Keratinocyte (primary cell): ENCODE results near the gene SYNE1. TPM values are rescaled to one million over a fixed set of nuclear protein-coding genes. Genes with fewer than 3 reads are reported as not detected.

Source experiments
- DNase-seq: peaks from one replicate; pipeline ENCODE4 v3.0.0-alpha.2; 2011; ENCODE audit warnings: low read depth, missing footprints, low spot score
- FAIRE-seq: peaks from 2 replicates; lab custom pipeline; 2011; peaks lifted over from hg19 to GRCh38; lab: Jason Lieb, UNC
- H2AFZ ChIP-seq: 2 replicates; pipeline ENCODE4 v1.6.0; 2012; ENCODE audit warnings: low read length, control low read depth, inconsistent platforms; ENCODE audit not compliant: control insufficient read depth
- H3K27ac ChIP-seq: 2 replicates; pipeline ENCODE4 v1.5.1; 2011; ENCODE audit warnings: low read length; ENCODE audit not compliant: control insufficient read depth, insufficient read depth
- H3K27me3 ChIP-seq: 3 replicates; pipeline ENCODE4 v1.6.0; 2011; ENCODE audit warnings: low read length; ENCODE audit not compliant: control insufficient read depth, insufficient read depth; ENCODE audit errors: extremely low read depth
- H3K36me3 ChIP-seq, 2 experiments: 2 replicates in 1 of 2; 3 replicates in 1 of 2; pipeline ENCODE4 v1.5.1; 2011; ENCODE audit warnings: low read length in 2 of 2, mild to moderate bottlenecking in 1 of 2; ENCODE audit not compliant: control insufficient read depth in 2 of 2, insufficient read depth in 2 of 2; ENCODE audit errors: extremely low read depth in 1 of 2
- H3K4me1 ChIP-seq: 3 replicates; pipeline ENCODE4 v1.5.1; 2011; ENCODE audit warnings: low read length; ENCODE audit not compliant: control insufficient read depth, insufficient read depth; ENCODE audit errors: extremely low read depth
- H3K4me2 ChIP-seq: 3 replicates; pipeline ENCODE4 v1.6.0; 2011; ENCODE audit warnings: low read depth, low read length; ENCODE audit not compliant: control insufficient read depth, insufficient read depth; ENCODE audit errors: extremely low read depth
- H3K4me3 ChIP-seq, 3 experiments: fragments of 200-600 bp in 1 of 3; sonication (generic) in 1 of 3; 2 replicates in 2 of 3; 3 replicates in 1 of 3; pipeline ENCODE4 v1.5.1; 2011 to 2016; ENCODE audit warnings: low read length in 3 of 3, mild to moderate bottlenecking in 3 of 3, control low read depth in 2 of 3, inconsistent platforms in 1 of 3, low read depth in 1 of 3, mixed read lengths in 1 of 3, mixed run types in 1 of 3, moderate library complexity in 1 of 3; ENCODE audit not compliant: control insufficient read depth in 2 of 3, insufficient read depth in 2 of 3; ENCODE audit errors: extremely low read depth in 1 of 3
- H3K79me2 ChIP-seq: 2 replicates; pipeline ENCODE4 v1.6.0; 2012; ENCODE audit warnings: low read length; ENCODE audit not compliant: control insufficient read depth, insufficient read depth
- H3K9ac ChIP-seq: 3 replicates; pipeline ENCODE4 v1.6.0; 2011; ENCODE audit warnings: low read length; ENCODE audit not compliant: control insufficient read depth, insufficient read depth; ENCODE audit errors: extremely low read depth
- H3K9me1 ChIP-seq: 3 replicates; pipeline ENCODE4 v1.6.0; 2011; ENCODE audit warnings: low read length; ENCODE audit not compliant: control insufficient read depth, insufficient read depth; ENCODE audit errors: extremely low read depth
- H3K9me3 ChIP-seq: 2 replicates; pipeline ENCODE4 v1.5.1; 2012; ENCODE audit warnings: low read depth, low read length; ENCODE audit not compliant: control insufficient read depth
- H4K20me1 ChIP-seq: 3 replicates; pipeline ENCODE4 v1.6.0; 2011; ENCODE audit warnings: low read length; ENCODE audit not compliant: control insufficient read depth, insufficient read depth; ENCODE audit errors: extremely low read depth
- EZH2 ChIP-seq: IDR thresholded peaks from one replicate; pipeline ENCODE4 v1.6.1; 2012; ENCODE audit warnings: inconsistent platforms, mild to moderate bottlenecking, low read length, moderate library complexity
- dilution Hi-C: fragments of 300-500 bp; cut with MboI; formaldehyde crosslinking; loops from one replicate; pipeline ENCODE4 v1.7.0; 2020; ENCODE audit warnings: low sequenced_read_pairs; ENCODE audit not compliant: extremely low pct_ligation_motif_present
- polyA plus RNA-seq, 5 experiments: library from polyadenylated mRNA; depleted of rRNA in 3 of 5; stranded (reverse) in 3 of 5; stranded (forward) in 1 of 5; unstranded in 1 of 5; fragments of >200 nt; gene quantifications; 1 replicate in 1 of 5; 2 replicates in 3 of 5; 3 replicates in 1 of 5; pipeline versions ENCODE4 v1.2.1 to v1.2.3, GENCODE V29; 2011 to 2012; ENCODE audit warnings: missing spikeins in 2 of 5, low read depth in 1 of 5, low replicate concordance in 1 of 5
- TF ChIP-seq, protein P1 (sequence below), 3 experiments: IDR thresholded peaks in 1 of 3; conservative IDR thresholded peaks in 1 of 3; optimal IDR thresholded peaks in 1 of 3; 2 replicates in 2 of 3; 3 replicates in 1 of 3; pipeline versions ENCODE3 to v1.5.1; 2011; ENCODE audit warnings: low read length in 3 of 3, mild to moderate bottlenecking in 3 of 3, moderate library complexity in 2 of 3, control low read depth in 1 of 3, inconsistent platforms in 1 of 3; ENCODE audit not compliant: insufficient read depth in 2 of 3; ENCODE audit errors: extremely low read depth in 1 of 3

The SYNE1 gene
- polyA plus RNA-seq, 1 donor (not counting 4 experiments of a cell fraction or from before 2014, with no cell fraction given) = 4.0 TPM

DNA sequence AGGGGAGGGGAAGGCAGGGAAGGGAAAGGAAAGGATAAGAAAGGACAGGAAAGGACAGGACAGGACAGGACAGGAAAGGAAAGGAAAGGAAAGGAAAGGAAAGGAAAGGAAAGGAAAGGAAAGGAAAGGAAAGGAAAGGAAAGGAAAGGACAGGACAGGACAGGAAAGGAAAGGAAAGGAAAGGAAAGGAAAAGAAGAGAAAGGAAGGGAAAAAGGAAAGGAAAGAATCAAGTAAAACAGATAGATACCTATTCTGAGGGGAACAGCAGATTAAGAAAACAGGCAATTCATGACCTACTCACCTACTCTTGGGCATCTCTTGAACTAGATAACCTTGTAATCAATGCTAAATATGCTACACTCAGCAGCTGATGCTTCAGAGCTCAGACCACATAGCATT lies 265.4 kb downstream of the SYNE1 start:
- Histone ChIP-seq H3K9ac (no peak overlapping the region), H3K36me3 (peaks cover 0 to 2% of the 10 kb centered on the region in 2 experiments), H3K9me1 (no peaks in the 10 kb centered on the region), H3K27me3 (no peaks in the 10 kb centered on the region), H3K4me3 (no peak overlapping the region), H3K4me2 (no peak overlapping the region), H3K79me2 (no peaks in the 10 kb centered on the region), H3K4me1 (no peaks in the 10 kb centered on the region), H2AFZ (no peak overlapping the region), H3K27ac (no peak overlapping the region), H3K9me3 (no peaks in the 10 kb centered on the region), H4K20me1 (no peaks in the 10 kb centered on the region)
- no peak for DNase-seq
- FAIRE-seq = no peak
- TF ChIP-seq, protein P1, sequence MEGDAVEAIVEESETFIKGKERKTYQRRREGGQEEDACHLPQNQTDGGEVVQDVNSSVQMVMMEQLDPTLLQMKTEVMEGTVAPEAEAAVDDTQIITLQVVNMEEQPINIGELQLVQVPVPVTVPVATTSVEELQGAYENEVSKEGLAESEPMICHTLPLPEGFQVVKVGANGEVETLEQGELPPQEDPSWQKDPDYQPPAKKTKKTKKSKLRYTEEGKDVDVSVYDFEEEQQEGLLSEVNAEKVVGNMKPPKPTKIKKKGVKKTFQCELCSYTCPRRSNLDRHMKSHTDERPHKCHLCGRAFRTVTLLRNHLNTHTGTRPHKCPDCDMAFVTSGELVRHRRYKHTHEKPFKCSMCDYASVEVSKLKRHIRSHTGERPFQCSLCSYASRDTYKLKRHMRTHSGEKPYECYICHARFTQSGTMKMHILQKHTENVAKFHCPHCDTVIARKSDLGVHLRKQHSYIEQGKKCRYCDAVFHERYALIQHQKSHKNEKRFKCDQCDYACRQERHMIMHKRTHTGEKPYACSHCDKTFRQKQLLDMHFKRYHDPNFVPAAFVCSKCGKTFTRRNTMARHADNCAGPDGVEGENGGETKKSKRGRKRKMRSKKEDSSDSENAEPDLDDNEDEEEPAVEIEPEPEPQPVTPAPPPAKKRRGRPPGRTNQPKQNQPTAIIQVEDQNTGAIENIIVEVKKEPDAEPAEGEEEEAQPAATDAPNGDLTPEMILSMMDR (optimal IDR thresholded peaks at IDR 0.05 in 1 of 3, IDR thresholded peaks at IDR 0.05 in 1 of 3, conservative IDR thresholded peaks at IDR 0.05 in 1 of 3; ENCODE audit: extremely low read depth in 1 of 3, insufficient read depth in 2 of 3, low read length in 3 of 3) = no peak
- TF ChIP-seq EZH2 = no peak
- dilution Hi-C loops = no loop called here

DNA sequence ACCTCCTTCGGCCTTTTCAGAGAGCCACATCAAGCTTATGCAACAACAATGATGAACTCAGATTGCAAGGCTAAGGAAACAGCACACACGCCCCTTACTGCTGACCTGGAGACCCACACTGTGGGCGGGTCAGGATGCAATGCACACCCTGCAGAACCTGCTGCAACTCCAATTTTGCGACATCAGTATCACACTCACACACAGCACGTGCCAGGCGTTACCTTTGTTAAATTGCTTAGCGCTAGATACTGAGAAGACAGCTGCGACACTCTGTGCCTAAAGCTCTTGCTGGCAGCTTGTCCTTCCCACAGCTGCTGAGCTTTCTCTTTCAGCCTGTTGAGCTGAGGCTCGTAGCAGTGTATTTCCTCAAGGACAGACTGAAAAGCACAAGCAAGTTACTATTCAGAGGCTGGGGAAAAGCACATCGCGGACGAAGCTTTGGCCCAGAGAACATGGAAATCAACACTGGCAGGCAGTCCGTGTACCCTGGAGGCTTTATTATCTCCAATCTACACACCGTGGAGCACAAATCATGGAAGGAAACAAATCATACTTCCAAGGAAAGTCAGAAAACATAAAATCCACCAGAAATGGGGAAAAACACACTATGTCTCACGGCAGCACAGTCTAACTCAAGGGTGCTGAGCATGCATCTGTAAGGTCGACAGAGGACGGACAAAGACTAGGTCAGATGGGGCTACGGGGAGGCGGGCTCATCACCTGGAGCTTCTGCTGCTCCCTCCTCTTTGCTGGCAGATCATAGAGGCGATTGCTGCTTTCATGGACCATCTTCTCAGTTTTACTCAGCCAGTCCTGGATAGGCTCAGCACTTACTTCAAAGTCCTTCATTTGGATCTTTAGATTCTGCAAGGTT lies 268.2 kb downstream of the SYNE1 start:
- H3K4me2 ChIP-seq = no peak overlapping the region
- TF ChIP-seq EZH2 = no peak
- TF ChIP-seq, protein P1 (optimal IDR thresholded peaks at IDR 0.05 in 1 of 3, IDR thresholded peaks at IDR 0.05 in 1 of 3, conservative IDR thresholded peaks at IDR 0.05 in 1 of 3; ENCODE audit: extremely low read depth in 1 of 3, insufficient read depth in 2 of 3, low read length in 3 of 3) = no peak

More for the DNA sequence above, 268.2 kb downstream of the SYNE1 start:
- no peaks in the 10 kb centered on the region for H3K79me2 ChIP-seq
- FAIRE-seq = no peak
- H3K9ac ChIP-seq = no peak overlapping the region
- H3K36me3 ChIP-seq = peaks cover 0 to 2% of the 10 kb centered on the region in 2 experiments
- no peak overlapping the region for H3K4me3 ChIP-seq
- no peaks in the 10 kb centered on the region for H3K9me1 ChIP-seq
- no peaks in the 10 kb centered on the region for H4K20me1 ChIP-seq
- H2AFZ ChIP-seq = peak overlapping the region; percentile 35
- H3K27ac ChIP-seq = no peak overlapping the region
- no peak for DNase-seq
- dilution Hi-C loops = no loop called here
- H3K27me3 ChIP-seq = no peaks in the 10 kb centered on the region
- H3K4me1 ChIP-seq = no peaks in the 10 kb centered on the region
- no peaks in the 10 kb centered on the region for H3K9me3 ChIP-seq
